SK-N-SH (cell line): Measurements from ENCODE around the gene B4GALNT3. TPM values are rescaled to one million over a fixed set of nuclear protein-coding genes. Genes with fewer than 3 reads are reported as not detected.

Experiments used
- CTCF ChIA-PET: fragments of 300-600, 350-600 bp; formaldehyde crosslinking; extraction: SDS; loops from one replicate; lab custom pipeline; 2021; lab: Yijun Ruan, JAX
- POLR2A ChIA-PET: fragments of 350-600 bp; sonication (Branson Sonifier 250); formaldehyde crosslinking; extraction: SDS; loops from one replicate; lab custom pipeline; 2020; ENCODE audit warnings: antibody characterized with exemption, inconsistent platforms; lab: Yijun Ruan, JAX
- DNase-seq: peaks from one replicate; pipeline ENCODE4 v3.0.0; 2012
- H2AFZ ChIP-seq: fragments of 200-600 bp; sonication (generic); 2 replicates; pipeline ENCODE4 v1.8.1; 2016; ENCODE audit warnings: antibody characterized with exemption, mild to moderate bottlenecking, low read depth
- H3F3A ChIP-seq: fragments of 200-600 bp; sonication (generic); replicated peaks from 2 replicates; pipeline ENCODE3; 2016; ENCODE audit warnings: antibody characterized with exemption, mild to moderate bottlenecking; ENCODE audit not compliant: insufficient read depth
- H3K27ac ChIP-seq, 2 experiments: fragments of 200-500 bp in 1 of 2; fragments of 200-600 bp in 1 of 2; sonication (Bioruptor generic) in 1 of 2; sonication (generic), shearing (Covaris generic) in 1 of 2; 2 replicates each; pipeline versions ENCODE4 v1.5.1 to v1.6.1; 2014 to 2016; ENCODE audit warnings: low read depth in 2 of 2, inconsistent platforms in 1 of 2, low read length in 1 of 2, mild to moderate bottlenecking in 1 of 2, mixed read lengths in 1 of 2
- H3K27me3 ChIP-seq: fragments of 200-600 bp; sonication (generic), shearing (Covaris generic); 2 replicates; pipeline ENCODE4 v1.6.1; 2016; ENCODE audit warnings: mixed run types; ENCODE audit not compliant: insufficient read depth
- H3K36me3 ChIP-seq, 2 experiments: fragments of 200-500 bp in 1 of 2; fragments of 200-600 bp in 1 of 2; sonication (Bioruptor generic) in 1 of 2; sonication (generic) in 1 of 2; replicated peaks in 1 of 2; 2 replicates each; pipeline versions ENCODE3 to v1.5.1; 2014 to 2016; ENCODE audit warnings: low read length in 1 of 2, mild to moderate bottlenecking in 1 of 2; ENCODE audit not compliant: insufficient read depth in 2 of 2, control insufficient read depth in 1 of 2
- H3K4me1 ChIP-seq, 2 experiments: fragments of 200-500 bp in 1 of 2; fragments of 200-600 bp in 1 of 2; sonication (Bioruptor generic) in 1 of 2; sonication (generic), shearing (Covaris generic) in 1 of 2; 2 replicates each; pipeline versions ENCODE4 v1.5.1 to v1.6.1; 2014 to 2016; ENCODE audit warnings: low read depth in 1 of 2, low read length in 1 of 2, mixed run types in 1 of 2; ENCODE audit not compliant: insufficient read depth in 2 of 2, control insufficient read depth in 1 of 2
- H3K4me2 ChIP-seq: fragments of 200-600 bp; sonication (generic), shearing (Covaris generic); 2 replicates; pipeline ENCODE4 v1.6.1; 2017; ENCODE audit warnings: mixed run types
- H3K4me3 ChIP-seq, 2 experiments: fragments of 200-500 bp in 1 of 2; fragments of 200-600 bp in 1 of 2; sonication (Bioruptor generic) in 1 of 2; sonication (generic), shearing (Covaris generic) in 1 of 2; 2 replicates each; pipeline versions ENCODE4 v1.5.1 to v1.8.1; 2014 to 2016; ENCODE audit warnings: low read depth in 2 of 2, inconsistent platforms in 1 of 2, low read length in 1 of 2, mild to moderate bottlenecking in 1 of 2, mixed read lengths in 1 of 2, moderate library complexity in 1 of 2
- H3K79me2 ChIP-seq: fragments of 200-600 bp; sonication (generic); 2 replicates; pipeline ENCODE4 v1.8.1; 2017; ENCODE audit warnings: mild to moderate bottlenecking; ENCODE audit not compliant: insufficient read depth
- H3K9ac ChIP-seq: fragments of 200-600 bp; sonication (generic); 2 replicates; pipeline ENCODE4 v1.6.1; 2017; ENCODE audit warnings: mixed run types
- H3K9me2 ChIP-seq: fragments of 200-600 bp; sonication (generic); 2 replicates; pipeline ENCODE4 v1.6.1; 2017; ENCODE audit warnings: mixed run types
- H3K9me3 ChIP-seq: fragments of 200-600 bp; sonication (generic); 2 replicates; pipeline ENCODE4 v1.6.1; 2017; ENCODE audit warnings: mixed run types, mild to moderate bottlenecking, moderate library complexity
- H4K20me1 ChIP-seq: fragments of 200-600 bp; sonication (generic); 2 replicates; pipeline ENCODE4 v1.6.1; 2017; ENCODE audit warnings: mild to moderate bottlenecking, mixed run types; ENCODE audit not compliant: insufficient read depth
- ELF1 ChIP-seq: IDR thresholded peaks from 2 replicates; pipeline ENCODE4 v1.4.0; 2012
- EZH2phosphoT487 ChIP-seq: fragments of 200-600 bp; sonication (generic); IDR thresholded peaks from 2 replicates; pipeline ENCODE4 v1.6.1; 2017; ENCODE audit warnings: low read depth, mixed run types, mild to moderate bottlenecking, antibody characterized with exemption, moderate library complexity, borderline replicate concordance
- FOSL2 ChIP-seq: IDR thresholded peaks from 2 replicates; pipeline ENCODE4 v1.4.0; 2012; ENCODE audit warnings: low read depth, mild to moderate bottlenecking, moderate library complexity, borderline replicate concordance
- FOXJ3 ChIP-seq: sonication (generic); formaldehyde crosslinking; IDR thresholded peaks from 2 replicates; pipeline ENCODE4 v1.5.1; 2020; ENCODE audit warnings: mild to moderate bottlenecking, missing genetic modification reagents
- FOXM1 ChIP-seq: IDR thresholded peaks from 2 replicates; pipeline ENCODE4 v1.4.0; 2012; ENCODE audit warnings: low read depth, mild to moderate bottlenecking
- GABPA ChIP-seq: IDR thresholded peaks from 2 replicates; pipeline ENCODE4 v1.4.0; 2012; ENCODE audit warnings: low read depth, mild to moderate bottlenecking
- GATA2 ChIP-seq: sonication (generic); formaldehyde crosslinking; IDR thresholded peaks from 2 replicates; pipeline ENCODE4 v1.5.0; 2020; ENCODE audit warnings: mild to moderate bottlenecking, missing genetic modification reagents
- MXI1 ChIP-seq: IDR thresholded peaks from 2 replicates; pipeline ENCODE4 v1.6.1; 2012; ENCODE audit warnings: mild to moderate bottlenecking, low read depth, low read length, improper control_type of control experiment
- NFIC ChIP-seq: IDR thresholded peaks from 2 replicates; pipeline ENCODE4 v1.4.0; 2012; ENCODE audit warnings: borderline replicate concordance
- NRF1 ChIP-seq: IDR thresholded peaks from 2 replicates; pipeline ENCODE4 v1.6.1; 2012; ENCODE audit warnings: low read depth, mild to moderate bottlenecking, low read length
- RAD21 ChIP-seq: IDR thresholded peaks from 2 replicates; pipeline ENCODE4 v1.6.1; 2012; ENCODE audit warnings: mild to moderate bottlenecking, low read length
- RCOR1 ChIP-seq: fragments of 150-350 bp; IDR thresholded peaks from 2 replicates; pipeline ENCODE4 v1.6.1; 2017; ENCODE audit warnings: antibody characterized with exemption, low read length
- SMC3 ChIP-seq: IDR thresholded peaks from 2 replicates; pipeline ENCODE4 v1.6.1; 2012; ENCODE audit warnings: low read depth, low read length, improper control_type of control experiment
- TAF1 ChIP-seq: IDR thresholded peaks from 2 replicates; pipeline ENCODE4 v1.6.1; 2012; ENCODE audit warnings: low read depth, mild to moderate bottlenecking, low read length, moderate library complexity, borderline replicate concordance
- TCF12 ChIP-seq: IDR thresholded peaks from 2 replicates; pipeline ENCODE4 v1.4.0; 2012
- TEAD4 ChIP-seq: IDR thresholded peaks from 2 replicates; pipeline ENCODE4 v1.4.0; 2012; ENCODE audit warnings: mild to moderate bottlenecking, borderline replicate concordance; ENCODE audit not compliant: insufficient read depth
- YY1 ChIP-seq: IDR thresholded peaks from 2 replicates; pipeline ENCODE4 v1.4.0; 2012; ENCODE audit warnings: low read depth, mild to moderate bottlenecking
- WGBS: methylation state at CpG from one replicate; pipeline ENCODE4 v1.1.6; 2017; ENCODE audit warnings: low lambda C conversion rate; 5-methylcytosine and 5-hydroxymethylcytosine counted together
- polyA plus RNA-seq, 3 experiments: library from polyadenylated mRNA; depleted of rRNA; stranded (reverse); fragments of >200 nt; gene quantifications; 2 replicates each; pipeline ENCODE4 v1.2.3, GENCODE V29; 2012
- TF ChIP-seq, protein P1 (sequence below): IDR thresholded peaks from 2 replicates; pipeline ENCODE4 v1.4.0; 2012; ENCODE audit warnings: low read depth, borderline replicate concordance
- TF ChIP-seq, protein P2 (sequence below): fragments of 150-350 bp; IDR thresholded peaks from 2 replicates; pipeline ENCODE4 v1.6.1; 2016; ENCODE audit warnings: mild to moderate bottlenecking, low read depth, low read length
- TF ChIP-seq, protein P3 (sequence below): IDR thresholded peaks from 2 replicates; pipeline ENCODE4 v1.6.1; 2012; ENCODE audit warnings: mild to moderate bottlenecking, low read depth, low read length, moderate library complexity

B4GALNT3 gene
- polyA plus RNA-seq, 1 of the 3 experiments (the other 2 are of a cell fraction), result 0.53 TPM

DNA sequence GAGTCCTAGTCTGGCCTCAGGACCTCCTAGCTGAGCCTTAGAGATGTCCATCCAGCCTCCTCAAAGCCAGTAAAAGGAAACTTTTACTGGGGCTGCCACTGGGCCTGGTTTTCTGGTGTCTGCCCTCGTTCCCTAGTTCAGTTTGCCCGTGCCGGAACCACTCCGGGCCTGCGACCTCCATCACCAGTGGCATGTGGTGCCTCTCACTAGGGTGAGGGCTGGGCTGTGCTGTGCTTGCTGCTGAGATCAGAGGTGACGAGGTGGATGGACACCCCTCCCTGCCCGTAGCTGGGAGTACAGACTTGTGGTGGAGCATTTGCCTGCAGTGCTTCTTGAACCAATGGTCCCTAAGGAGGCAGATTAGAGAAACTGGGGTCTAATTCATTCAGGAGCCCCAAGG, 75.7 kb downstream of the B4GALNT3 start (continued):
- no peak for TF ChIP-seq GATA2 (CRISPR knock-in tag)
- no peak for TF ChIP-seq SMC3
- TF ChIP-seq ELF1, result no peak
- no peak for TF ChIP-seq MXI1

DNA sequence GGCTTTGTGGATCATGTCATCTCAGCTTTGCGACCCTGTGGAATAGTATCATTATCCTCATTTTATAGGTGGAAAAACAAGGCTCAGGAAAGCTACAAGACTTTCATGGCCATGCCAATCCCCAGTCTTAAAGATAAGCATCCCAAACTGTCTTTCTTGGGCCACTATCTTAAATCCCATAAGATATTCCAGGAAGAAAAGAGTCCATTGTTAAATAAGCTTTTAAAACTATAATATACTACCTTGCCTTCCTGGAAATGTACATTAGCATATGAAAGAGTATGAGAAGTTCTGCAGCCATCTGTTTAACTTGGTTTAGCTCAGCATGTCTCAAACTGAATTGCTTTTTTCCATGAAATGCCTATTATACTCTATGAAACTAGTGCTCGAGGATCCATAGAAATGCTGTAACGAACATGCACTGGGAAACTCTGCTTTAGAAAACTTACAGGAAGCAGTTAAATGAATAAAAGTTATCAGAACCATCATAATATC, 77.1 kb downstream of the B4GALNT3 start:
- H3K27ac ChIP-seq, result no peak overlapping the region
- H3K27me3 ChIP-seq, result no peaks in the 10 kb centered on the region; the same call in 1 of the 2 replicates
- H3K4me3 ChIP-seq, result no peak overlapping the region
- H3K79me2 ChIP-seq, result no peaks in the 10 kb centered on the region
- peaks cover 0 to 12% of the 10 kb centered on the region in 2 experiments; a peak in 1 of 4 replicates for H3K4me1 ChIP-seq
- WGBS, result 72% methylated on average over 3 of the region's 3 CpGs
- no peaks in the 10 kb centered on the region for H4K20me1 ChIP-seq
- TF ChIP-seq RCOR1, result no peak
- no peak for TF ChIP-seq NFIC
- no peak for TF ChIP-seq GABPA
- TF ChIP-seq, protein P1, sequence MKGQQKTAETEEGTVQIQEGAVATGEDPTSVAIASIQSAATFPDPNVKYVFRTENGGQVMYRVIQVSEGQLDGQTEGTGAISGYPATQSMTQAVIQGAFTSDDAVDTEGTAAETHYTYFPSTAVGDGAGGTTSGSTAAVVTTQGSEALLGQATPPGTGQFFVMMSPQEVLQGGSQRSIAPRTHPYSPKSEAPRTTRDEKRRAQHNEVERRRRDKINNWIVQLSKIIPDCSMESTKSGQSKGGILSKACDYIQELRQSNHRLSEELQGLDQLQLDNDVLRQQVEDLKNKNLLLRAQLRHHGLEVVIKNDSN, result no peak
- no peak for TF ChIP-seq RAD21
- no peak for TF ChIP-seq TCF12
- TF ChIP-seq TEAD4, result no peak
- no peak for TF ChIP-seq FOSL2
- TF ChIP-seq, protein P2, sequence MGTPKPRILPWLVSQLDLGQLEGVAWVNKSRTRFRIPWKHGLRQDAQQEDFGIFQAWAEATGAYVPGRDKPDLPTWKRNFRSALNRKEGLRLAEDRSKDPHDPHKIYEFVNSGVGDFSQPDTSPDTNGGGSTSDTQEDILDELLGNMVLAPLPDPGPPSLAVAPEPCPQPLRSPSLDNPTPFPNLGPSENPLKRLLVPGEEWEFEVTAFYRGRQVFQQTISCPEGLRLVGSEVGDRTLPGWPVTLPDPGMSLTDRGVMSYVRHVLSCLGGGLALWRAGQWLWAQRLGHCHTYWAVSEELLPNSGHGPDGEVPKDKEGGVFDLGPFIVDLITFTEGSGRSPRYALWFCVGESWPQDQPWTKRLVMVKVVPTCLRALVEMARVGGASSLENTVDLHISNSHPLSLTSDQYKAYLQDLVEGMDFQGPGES, result no peak
- no peak for TF ChIP-seq NRF1
- TF ChIP-seq FOXJ3, result no peak
- TF ChIP-seq EZH2phosphoT487, result no peak
- no peak for TF ChIP-seq SMC3
- no peak for TF ChIP-seq YY1
- no peak for TF ChIP-seq TAF1
- TF ChIP-seq, protein P3, sequence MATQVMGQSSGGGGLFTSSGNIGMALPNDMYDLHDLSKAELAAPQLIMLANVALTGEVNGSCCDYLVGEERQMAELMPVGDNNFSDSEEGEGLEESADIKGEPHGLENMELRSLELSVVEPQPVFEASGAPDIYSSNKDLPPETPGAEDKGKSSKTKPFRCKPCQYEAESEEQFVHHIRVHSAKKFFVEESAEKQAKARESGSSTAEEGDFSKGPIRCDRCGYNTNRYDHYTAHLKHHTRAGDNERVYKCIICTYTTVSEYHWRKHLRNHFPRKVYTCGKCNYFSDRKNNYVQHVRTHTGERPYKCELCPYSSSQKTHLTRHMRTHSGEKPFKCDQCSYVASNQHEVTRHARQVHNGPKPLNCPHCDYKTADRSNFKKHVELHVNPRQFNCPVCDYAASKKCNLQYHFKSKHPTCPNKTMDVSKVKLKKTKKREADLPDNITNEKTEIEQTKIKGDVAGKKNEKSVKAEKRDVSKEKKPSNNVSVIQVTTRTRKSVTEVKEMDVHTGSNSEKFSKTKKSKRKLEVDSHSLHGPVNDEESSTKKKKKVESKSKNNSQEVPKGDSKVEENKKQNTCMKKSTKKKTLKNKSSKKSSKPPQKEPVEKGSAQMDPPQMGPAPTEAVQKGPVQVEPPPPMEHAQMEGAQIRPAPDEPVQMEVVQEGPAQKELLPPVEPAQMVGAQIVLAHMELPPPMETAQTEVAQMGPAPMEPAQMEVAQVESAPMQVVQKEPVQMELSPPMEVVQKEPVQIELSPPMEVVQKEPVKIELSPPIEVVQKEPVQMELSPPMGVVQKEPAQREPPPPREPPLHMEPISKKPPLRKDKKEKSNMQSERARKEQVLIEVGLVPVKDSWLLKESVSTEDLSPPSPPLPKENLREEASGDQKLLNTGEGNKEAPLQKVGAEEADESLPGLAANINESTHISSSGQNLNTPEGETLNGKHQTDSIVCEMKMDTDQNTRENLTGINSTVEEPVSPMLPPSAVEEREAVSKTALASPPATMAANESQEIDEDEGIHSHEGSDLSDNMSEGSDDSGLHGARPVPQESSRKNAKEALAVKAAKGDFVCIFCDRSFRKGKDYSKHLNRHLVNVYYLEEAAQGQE, result no peak
- TF ChIP-seq FOXM1, result no peak
- no peak overlapping the region for H3K9ac ChIP-seq
- H3K4me2 ChIP-seq, result no peak overlapping the region
- H3K36me3 ChIP-seq, result no peaks in the 10 kb centered on the region
- POLR2A ChIA-PET, result no interaction called here
- DNase-seq, result no peak
- no peaks in the 10 kb centered on the region for H3K9me3 ChIP-seq
- no peak overlapping the region for H2AFZ ChIP-seq
- no peaks in the 10 kb centered on the region for H3K9me2 ChIP-seq
- H3F3A ChIP-seq, result no peaks in the 10 kb centered on the region
- CTCF ChIA-PET, result interaction anchor here (5.3 to 17.8 kb wide), 2 partner anchors 11 to 87 kb away, joined by 51 to 560 read pairs; partner anchors contain the start of gene B4GALNT3
